H9 (cell line): Measurements from ENCODE around the gene CCDC187. TPM values are rescaled to one million over a fixed set of nuclear protein-coding genes. Genes with fewer than 3 reads are reported as not detected.

Source experiments
- DNase-seq: peaks from one replicate; pipeline ENCODE4 v3.0.0-alpha.2; 2017
- H2AFZ ChIP-seq: one replicate; pipeline ENCODE4 v1.6.1; 2013; ENCODE audit warnings: mild to moderate bottlenecking, low read length, control low read depth, moderate library complexity
- H2AK5ac ChIP-seq: 2 replicates; pipeline ENCODE4 v1.6.1; 2013; ENCODE audit warnings: low read length, control low read depth, mixed read lengths; ENCODE audit not compliant: insufficient read length
- H2BK120ac ChIP-seq: one replicate; pipeline ENCODE4 v1.6.1; 2013; ENCODE audit warnings: low read depth, mild to moderate bottlenecking, low read length, control low read depth, inconsistent platforms; ENCODE audit not compliant: poor library complexity, severe bottlenecking
- H2BK12ac ChIP-seq: 2 replicates; pipeline ENCODE4 v1.6.1; 2013; ENCODE audit warnings: low read length, control low read depth, mixed read lengths, low read depth; ENCODE audit not compliant: insufficient read length
- H2BK15ac ChIP-seq: 2 replicates; pipeline ENCODE4 v1.6.1; 2013; ENCODE audit warnings: low read depth, low read length, control low read depth
- H2BK20ac ChIP-seq: one replicate; pipeline ENCODE4 v1.6.1; 2013; ENCODE audit warnings: low read depth, mild to moderate bottlenecking, low read length, control low read depth, inconsistent platforms; ENCODE audit not compliant: poor library complexity, severe bottlenecking
- H2BK5ac ChIP-seq: 2 replicates; pipeline ENCODE4 v1.6.1; 2013; ENCODE audit warnings: low read length, control low read depth, mixed read lengths; ENCODE audit not compliant: insufficient read length
- H3K14ac ChIP-seq: 2 replicates; pipeline ENCODE4 v1.6.1; 2013; ENCODE audit warnings: low read length, control low read depth; ENCODE audit not compliant: insufficient read depth
- H3K18ac ChIP-seq: 2 replicates; pipeline ENCODE4 v1.6.1; 2013; ENCODE audit warnings: low read depth, mild to moderate bottlenecking, mixed read lengths, low read length, control low read depth; ENCODE audit not compliant: insufficient read length
- H3K23ac ChIP-seq: 2 replicates; pipeline ENCODE4 v1.6.1; 2013; ENCODE audit warnings: low read length, control low read depth, mixed read lengths, low read depth; ENCODE audit not compliant: insufficient read length
- H3K23me2 ChIP-seq: 2 replicates; pipeline ENCODE4 v1.6.1; 2013; ENCODE audit warnings: low read depth, mild to moderate bottlenecking, mixed read lengths, low read length, control low read depth; ENCODE audit not compliant: insufficient read length, poor library complexity, severe bottlenecking
- H3K27ac ChIP-seq: 2 replicates; pipeline ENCODE4 v1.5.1; 2013; ENCODE audit warnings: low read length, control low read depth, mixed read lengths, low read depth; ENCODE audit not compliant: insufficient read length
- H3K27me3 ChIP-seq: 2 replicates; pipeline ENCODE4 v1.6.1; 2013; ENCODE audit warnings: low read length, control low read depth, inconsistent platforms; ENCODE audit not compliant: insufficient read depth
- H3K4ac ChIP-seq: 2 replicates; pipeline ENCODE4 v1.6.1; 2013; ENCODE audit warnings: low read depth, mild to moderate bottlenecking, control low read depth, inconsistent platforms, low read length, moderate library complexity
- H3K4me1 ChIP-seq: 2 replicates; pipeline ENCODE4 v1.6.1; 2013; ENCODE audit warnings: low read length, control low read depth, inconsistent platforms; ENCODE audit not compliant: insufficient read depth
- H3K4me2 ChIP-seq: 2 replicates; pipeline ENCODE4 v1.6.1; 2013; ENCODE audit warnings: low read length, control low read depth, mixed read lengths; ENCODE audit not compliant: insufficient read length, insufficient read depth
- H3K56ac ChIP-seq: 2 replicates; pipeline ENCODE4 v1.6.1; 2013; ENCODE audit warnings: low read depth, mild to moderate bottlenecking, mixed read lengths, low read length, control low read depth; ENCODE audit not compliant: insufficient read length
- H3K79me1 ChIP-seq: 2 replicates; pipeline ENCODE4 v1.6.1; 2013; ENCODE audit warnings: low read depth, mild to moderate bottlenecking, moderate library complexity, low read length, control low read depth, inconsistent platforms; ENCODE audit not compliant: insufficient read depth, poor library complexity, severe bottlenecking
- H3K79me2 ChIP-seq: 2 replicates; pipeline ENCODE4 v1.6.1; 2013; ENCODE audit warnings: low read length, control low read depth, inconsistent platforms; ENCODE audit not compliant: insufficient read depth
- H3K9ac ChIP-seq: 2 replicates; pipeline ENCODE4 v1.6.1; 2013; ENCODE audit warnings: low read length, control low read depth, mixed read lengths; ENCODE audit not compliant: insufficient read length; ENCODE audit errors: extremely low read depth
- H3K9me3 ChIP-seq: one replicate; pipeline ENCODE4 v1.6.1; 2013; ENCODE audit warnings: low read depth, low read length, inconsistent platforms; ENCODE audit not compliant: control insufficient read depth
- H3T11ph ChIP-seq: one replicate; pipeline ENCODE4 v1.6.1; 2013; ENCODE audit warnings: mild to moderate bottlenecking, low read length, control low read depth, inconsistent platforms
- H4K20me1 ChIP-seq: one replicate; pipeline ENCODE4 v1.6.1; 2013; ENCODE audit not compliant: control insufficient read depth, insufficient read length, insufficient read depth
- H4K5ac ChIP-seq: 2 replicates; pipeline ENCODE4 v1.6.1; 2013; ENCODE audit warnings: low read depth, mild to moderate bottlenecking, mixed read lengths, low read length, control low read depth; ENCODE audit not compliant: insufficient read length
- H4K8ac ChIP-seq: replicated peaks from 2 replicates; pipeline ENCODE4 v1.6.1; 2013; ENCODE audit warnings: low read length, control low read depth, mixed read lengths, low read depth; ENCODE audit not compliant: insufficient read length
- H4K91ac ChIP-seq: 2 replicates; pipeline ENCODE4 v1.6.1; 2013; ENCODE audit warnings: low read depth, mild to moderate bottlenecking, moderate library complexity, mixed read lengths, low read length, control low read depth; ENCODE audit not compliant: insufficient read length
- H3K27ac Mint-ChIP-seq, 3 experiments: 2 replicates in 2 of 3; 3 replicates in 1 of 3; pipeline ENCODE4 v1.8.0; 2020 to 2021; ENCODE audit warnings: mixed read lengths in 3 of 3, mild to moderate bottlenecking in 1 of 3, moderate library complexity in 1 of 3
- H3K27me3 Mint-ChIP-seq: 2 replicates; pipeline ENCODE4 v1.8.0; 2021; ENCODE audit warnings: low read depth, mild to moderate bottlenecking, moderate library complexity, mixed read lengths
- H3K36me3 Mint-ChIP-seq, 3 experiments: 2 replicates in 2 of 3; 3 replicates in 1 of 3; pipeline ENCODE4 v1.8.0; 2020 to 2021; ENCODE audit warnings: low read depth in 3 of 3, mixed read lengths in 3 of 3; ENCODE audit not compliant: insufficient read depth in 1 of 3
- H3K4me1 Mint-ChIP-seq, 2 experiments: 2 replicates each; pipeline ENCODE4 v1.8.0; 2020; ENCODE audit warnings: mixed read lengths in 2 of 2
- H3K4me3 Mint-ChIP-seq, 2 experiments: 2 replicates in 1 of 2; 3 replicates in 1 of 2; pipeline ENCODE4 v1.8.0; 2020 to 2021; ENCODE audit warnings: mild to moderate bottlenecking in 2 of 2, mixed read lengths in 2 of 2, moderate library complexity in 1 of 2
- H3K9me3 Mint-ChIP-seq, 2 experiments: 2 replicates in 1 of 2; 3 replicates in 1 of 2; pipeline ENCODE4 v1.8.0; 2020; ENCODE audit warnings: mild to moderate bottlenecking in 2 of 2, mixed read lengths in 2 of 2, moderate library complexity in 1 of 2
- WGBS: extraction: QIAGEN DNeasy Blood & Tissue Kit; methylation state at CpG from one replicate; pipeline ENCODE4 v1.1.7; 2013; ENCODE audit warnings: missing lambda C conversion rate, low lambda C conversion rate, mixed read lengths; ENCODE audit not compliant: insufficient read length; ENCODE audit errors: extremely low coverage; 5-methylcytosine and 5-hydroxymethylcytosine counted together
- total RNA-seq: library from RNA; stranded (reverse); gene quantifications from 2 replicates; pipeline ENCODE4 v1.2.1, GENCODE V29; 2021
- TF ChIP-seq, protein P1 (sequence below): fragments of 200-600 bp; sonication (generic); conservative IDR thresholded peaks from 3 replicates; pipeline ENCODE4 v1.8.0; 2021; ENCODE audit warnings: antibody characterized with exemption, mild to moderate bottlenecking

Gene CCDC187
- total RNA-seq, 1 experiment from 2014 or later, result 0.07 TPM

- no peak overlapping the region for H3K4me2 ChIP-seq
- no peak overlapping the region for H3K56ac ChIP-seq
- WGBS, result no CpG with 5 or more reads among the region's 12 CpGs
- H3K27me3 ChIP-seq, result no peaks in the 10 kb centered on the region
- H3K18ac ChIP-seq, result no peak overlapping the region
- no peak overlapping the region for H3K27ac Mint-ChIP-seq
- no peak overlapping the region for H4K8ac ChIP-seq
- no peak overlapping the region for H2BK20ac ChIP-seq
- no peak overlapping the region for H2BK5ac ChIP-seq
- no peak overlapping the region for H3K23ac ChIP-seq
- no peaks in the 10 kb centered on the region for H4K20me1 ChIP-seq
- H2AFZ ChIP-seq, result no peak overlapping the region
- H2BK12ac ChIP-seq, result no peak overlapping the region
- no peak overlapping the region for H3K4me3 Mint-ChIP-seq
- no peak overlapping the region for H4K91ac ChIP-seq
- no peaks in the 10 kb centered on the region for H3K9me3 ChIP-seq
- H3K27me3 Mint-ChIP-seq, result no peaks in the 10 kb centered on the region
- H3K4me1 Mint-ChIP-seq, result peaks cover 4 to 5% of the 10 kb centered on the region in 2 experiments
- H2BK15ac ChIP-seq, result no peak overlapping the region
- TF ChIP-seq, protein P1, sequence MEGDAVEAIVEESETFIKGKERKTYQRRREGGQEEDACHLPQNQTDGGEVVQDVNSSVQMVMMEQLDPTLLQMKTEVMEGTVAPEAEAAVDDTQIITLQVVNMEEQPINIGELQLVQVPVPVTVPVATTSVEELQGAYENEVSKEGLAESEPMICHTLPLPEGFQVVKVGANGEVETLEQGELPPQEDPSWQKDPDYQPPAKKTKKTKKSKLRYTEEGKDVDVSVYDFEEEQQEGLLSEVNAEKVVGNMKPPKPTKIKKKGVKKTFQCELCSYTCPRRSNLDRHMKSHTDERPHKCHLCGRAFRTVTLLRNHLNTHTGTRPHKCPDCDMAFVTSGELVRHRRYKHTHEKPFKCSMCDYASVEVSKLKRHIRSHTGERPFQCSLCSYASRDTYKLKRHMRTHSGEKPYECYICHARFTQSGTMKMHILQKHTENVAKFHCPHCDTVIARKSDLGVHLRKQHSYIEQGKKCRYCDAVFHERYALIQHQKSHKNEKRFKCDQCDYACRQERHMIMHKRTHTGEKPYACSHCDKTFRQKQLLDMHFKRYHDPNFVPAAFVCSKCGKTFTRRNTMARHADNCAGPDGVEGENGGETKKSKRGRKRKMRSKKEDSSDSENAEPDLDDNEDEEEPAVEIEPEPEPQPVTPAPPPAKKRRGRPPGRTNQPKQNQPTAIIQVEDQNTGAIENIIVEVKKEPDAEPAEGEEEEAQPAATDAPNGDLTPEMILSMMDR, result no peak
- no peak overlapping the region for H2BK120ac ChIP-seq
- H3K4ac ChIP-seq, result no peak overlapping the region
- no peak overlapping the region for H3K27ac ChIP-seq
- H3K79me1 ChIP-seq, result peaks cover 2% of the 10 kb centered on the region
- H3T11ph ChIP-seq, result no peak overlapping the region
- no peak for DNase-seq
- no peaks in the 10 kb centered on the region for H3K23me2 ChIP-seq
- H2AK5ac ChIP-seq, result no peak overlapping the region
- H3K14ac ChIP-seq, result no peak overlapping the region; the same call in 1 of the 2 replicates
- H4K5ac ChIP-seq, result no peak overlapping the region
- no peak overlapping the region for H3K9ac ChIP-seq
- H3K9me3 Mint-ChIP-seq, result no peaks in the 10 kb centered on the region
- H3K79me2 ChIP-seq, result peaks cover 2% of the 10 kb centered on the region; the same call in 1 of the 2 replicates
- H3K4me1 ChIP-seq, result no peaks in the 10 kb centered on the region; the same call in 1 of the 2 replicates
- no peaks in the 10 kb centered on the region; a peak in 1 of 7 replicates for H3K36me3 Mint-ChIP-seq
These were observed 29.2 kb upstream of the CCDC187 start for GRCh38 chr9:136333045-136333444.
